GM12878 (cell line): ENCODE results near the gene APPL2. TPM values are rescaled to one million over a fixed set of nuclear protein-coding genes. Genes with fewer than 3 reads are reported as not detected.

Experiments used
- ATAC-seq: fragments of 200-7000 bp; cut with Tn5 transposase; 3 replicates; pipeline ENCODE4 v1.9.1; 2020; ENCODE audit warnings: mild to moderate bottlenecking, moderate library complexity
- BruUV-seq: library from RNA; stranded (reverse); fragments of 400-500 nt; replicated peaks from 2 replicates; lab custom pipeline; 2021; lab: Mats Ljungman, UMichigan
- CTCF ChIA-PET: fragments of 300-600 bp; sonication (Branson Sonifier 250); formaldehyde crosslinking; extraction: SDS; loops from one replicate; lab custom pipeline; 2021; ENCODE audit warnings: inconsistent platforms; lab: Yijun Ruan, JAX
- POLR2A ChIA-PET: fragments of 350-600 bp; formaldehyde crosslinking; extraction: SDS; loops from one replicate; lab custom pipeline; 2021; ENCODE audit warnings: inconsistent platforms; lab: Charles Lee
- RAD21 ChIA-PET: fragments of 300-600 bp; sonication (Branson Sonifier 250); formaldehyde crosslinking; loops from one replicate; lab custom pipeline; 2023; ENCODE audit warnings: antibody characterized with exemption; ENCODE audit not compliant: unreplicated experiment; lab: Charles Lee
- SMC1A ChIA-PET: fragments of 300-600 bp; sonication (Branson Sonifier 250); formaldehyde crosslinking; loops from one replicate; lab custom pipeline; 2023; ENCODE audit not compliant: unreplicated experiment, uncharacterized antibody; lab: Charles Lee
- DNase-seq: peaks from one replicate; pipeline ENCODE4 v3.0.0-alpha.2; 2011; ENCODE audit warnings: low read depth, low spot score
- FAIRE-seq: peaks from 3 replicates; lab custom pipeline; 2011; peaks lifted over from hg19 to GRCh38; lab: Jason Lieb, UNC
- H2AFZ ChIP-seq: 2 replicates; pipeline ENCODE4 v1.6.0; 2011; ENCODE audit warnings: low read depth, low read length, control low read depth; ENCODE audit not compliant: control insufficient read depth
- H3K27ac ChIP-seq: 2 replicates; pipeline ENCODE4 v1.5.1; 2011; ENCODE audit warnings: control low read depth; ENCODE audit not compliant: control insufficient read depth, insufficient read depth
- H3K27me3 ChIP-seq, 2 experiments: replicated peaks in 1 of 2; 2 replicates each; pipeline versions ENCODE4 v1.6.0 to v1.6.1; 2011; ENCODE audit warnings: low read length in 1 of 2; ENCODE audit not compliant: control insufficient read depth in 2 of 2, insufficient read depth in 2 of 2
- H3K36me3 ChIP-seq, 2 experiments: 2 replicates each; pipeline ENCODE4 v1.5.1; 2011; ENCODE audit warnings: low read length in 1 of 2; ENCODE audit not compliant: control insufficient read depth in 2 of 2, insufficient read depth in 2 of 2
- H3K4me1 ChIP-seq: 2 replicates; pipeline ENCODE4 v1.6.1; 2011; ENCODE audit warnings: mild to moderate bottlenecking, low read length, moderate library complexity, mixed read lengths; ENCODE audit not compliant: control insufficient read depth, insufficient read depth
- H3K4me2 ChIP-seq: 2 replicates; pipeline ENCODE4 v1.6.0; 2011; ENCODE audit warnings: control low read depth; ENCODE audit not compliant: control insufficient read depth, insufficient read depth
- H3K4me3 ChIP-seq: fragments of 200-600 bp; sonication (generic); 2 replicates; pipeline ENCODE4 v1.5.1; 2016
- H3K79me2 ChIP-seq: 2 replicates; pipeline ENCODE4 v1.6.0; 2011; ENCODE audit warnings: low read length; ENCODE audit not compliant: control insufficient read depth, insufficient read depth
- H3K9ac ChIP-seq: 2 replicates; pipeline ENCODE4 v1.8.0; 2011; ENCODE audit warnings: low read length, control low read depth, mixed read lengths; ENCODE audit not compliant: control insufficient read depth, insufficient read depth
- H3K9me3 ChIP-seq: replicated peaks from 3 replicates; pipeline ENCODE4 v1.5.1; 2011; ENCODE audit warnings: mild to moderate bottlenecking, low read length; ENCODE audit not compliant: control insufficient read depth, insufficient read depth
- H4K20me1 ChIP-seq: 2 replicates; pipeline ENCODE4 v1.6.0; 2011; ENCODE audit not compliant: control insufficient read depth, insufficient read depth
- ATF7 ChIP-seq: fragments of 450-650 bp; IDR thresholded peaks from 2 replicates; pipeline ENCODE4 v1.6.1; 2016; ENCODE audit warnings: low read depth, mild to moderate bottlenecking
- CUX1 ChIP-seq: IDR thresholded peaks from 2 replicates; pipeline ENCODE4 v1.6.1; 2012; ENCODE audit warnings: improper control_type of control experiment, low read depth, low read length; ENCODE audit not compliant: insufficient replicate concordance
- HDAC2 ChIP-seq: fragments of 200-600 bp; sonication (generic); IDR thresholded peaks from 2 replicates; pipeline ENCODE4 v1.6.1; 2017
- IKZF2 ChIP-seq, 2 experiments: fragments of 450-650 bp; IDR thresholded peaks; 2 replicates each; pipeline ENCODE4 v1.6.1; 2017; ENCODE audit warnings: mild to moderate bottlenecking in 2 of 2, moderate library complexity in 2 of 2
- MLLT1 ChIP-seq: fragments of 450-650 bp; IDR thresholded peaks from 2 replicates; pipeline ENCODE4 v1.6.1; 2016; ENCODE audit warnings: mild to moderate bottlenecking
- SMAD1 ChIP-seq: fragments of 450-650 bp; IDR thresholded peaks from 2 replicates; pipeline ENCODE4 v1.6.1; 2018; ENCODE audit warnings: mild to moderate bottlenecking, low read depth; ENCODE audit not compliant: partially characterized antibody
- SREBF2 ChIP-seq: IDR thresholded peaks from 2 replicates; pipeline ENCODE4 v1.6.1; 2012; ENCODE audit warnings: mild to moderate bottlenecking, low read length
- STAT1 ChIP-seq: fragments of 450-650 bp; conservative IDR thresholded peaks from 2 replicates; pipeline ENCODE4 v1.6.1; 2014; ENCODE audit warnings: antibody characterized with exemption, mild to moderate bottlenecking
- WGBS: methylation state at CpG from one replicate; pipeline ENCODE4 v1.1.6; 2016; ENCODE audit warnings: low lambda C conversion rate; ENCODE audit not compliant: insufficient replicate concordance, insufficient coverage; ENCODE audit errors: missing lambda C conversion rate; 5-methylcytosine and 5-hydroxymethylcytosine counted together
- in situ Hi-C: fragments of 300-500 bp; cut with MboI; formaldehyde crosslinking; loops from 9 replicates; pipeline ENCODE4 v1.14.3; 2018; ENCODE audit warnings: mixed read lengths
- intact Hi-C: fragments of 100-400 bp; cut with micrococcal nuclease; formaldehyde crosslinking; loops from one replicate; pipeline ENCODE4 v1.14.2; 2022; ENCODE audit not compliant: unreplicated experiment
- polyA plus RNA-seq, 11 experiments: library from polyadenylated mRNA; depleted of rRNA in 4 of 11; unstranded in 6 of 11; stranded (reverse) in 5 of 11; fragments of >200 nt; fragmentation: Nextera tagmentation in 4 of 11; fragmentation: Illumina TruSeq in 1 of 11; extraction: Ambion mirVana in 4 of 11; extraction: Trizol in 1 of 11; gene quantifications; 1 replicate in 1 of 11; 2 replicates in 10 of 11; pipeline versions ENCODE4 v1.2.1 to v1.2.3, GENCODE V29; 2011 to 2016; ENCODE audit warnings: inconsistent platforms in 2 of 11, missing spikeins in 2 of 11, low read depth in 1 of 11
- total RNA-seq, 4 experiments: library from RNA; depleted of rRNA in 3 of 4; stranded (reverse); fragments of >200 nt in 3 of 4; fragmentation: Illumina TruSeq in 1 of 4; extraction: Trizol in 1 of 4; gene quantifications; 2 replicates each; pipeline versions ENCODE4 v1.2.1 to v1.2.3, GENCODE V29; 2013 to 2021

APPL2 gene
- total and polyA plus RNA-seq, 10 of the 15 experiments (the other 5 are each of a cell fraction or from before 2014, with no cell fraction given), result 1.9 to 14.2 (median 7.5) TPM

GRCh38 chr12:105204916-105205315 lies 31.1 kb downstream of the APPL2 start:
- Histone ChIP-seq H3K79me2 (no peaks in the 10 kb centered on the region), H3K4me3 (no peak overlapping the region)
- intact Hi-C loops, result no loop called here
- ATAC-seq, result no peak
- no peak for TF ChIP-seq HDAC2
- TF ChIP-seq SREBF2, result no peak
- TF ChIP-seq STAT1, result no peak
- TF ChIP-seq CUX1, result no peak
- no peak for TF ChIP-seq SMAD1
- no peak for TF ChIP-seq IKZF2 (IDR thresholded peaks at IDR 0.05)
- TF ChIP-seq MLLT1, result no peak
- no peak for TF ChIP-seq ATF7
- TF ChIP-seq, all 136 proteins: peak for 0
- SMC1A ChIA-PET, result interaction anchor here (0.5 to 1.4 kb wide), 2 partner anchors 13 to 74 kb away, joined by 3 to 4 read pairs; no protein-coding TSS in a partner anchor
- DNase-seq (no peak), FAIRE-seq (no peak)
- H3K9ac ChIP-seq, result no peak overlapping the region
- CTCF ChIA-PET, result interaction anchor here (1.4 kb wide), 1 partner anchor 1265 kb away, joined by 3 read pairs; no protein-coding TSS in a partner anchor
- POLR2A ChIA-PET, result interaction anchor here (0.9 kb wide), 1 partner anchor 49 kb away, joined by 3 read pairs; no protein-coding TSS in a partner anchor
- no peak overlapping the region for H3K27ac ChIP-seq
- RAD21 ChIA-PET, result no interaction called here
- H3K4me2 ChIP-seq, result no peak overlapping the region
- H3K9me3 ChIP-seq, result no peaks in the 10 kb centered on the region
- BruUV-seq, result no TSS peak
- no peak overlapping the region for H2AFZ ChIP-seq
- in situ Hi-C loops, result no loop called here
- WGBS, result 83% methylated on average over 6 of the region's 6 CpGs
- H3K27me3 ChIP-seq, result no peaks in the 10 kb centered on the region
- H4K20me1 ChIP-seq, result peaks cover 2% of the 10 kb centered on the region; the same call in 1 of the 2 replicates
- no peaks in the 10 kb centered on the region; the same call in 1 of the 2 replicates for H3K4me1 ChIP-seq
- H3K36me3 ChIP-seq, result peaks cover 0 to 8% of the 10 kb centered on the region in 2 experiments; a peak in 2 of 4 replicates
